ENCODE results near the gene MYRIP.
"Not testable (repeated sequence)": the region's sequence is repeated elsewhere in the genome, so short reads cannot be mapped to it uniquely, and the experiment has no call there.

Gene MYRIP

GRCh38 chr3:40078590-40078989 is 269.2 kb downstream of the MYRIP start:
- H3K9ac ChIP-seq: no peak overlapping the region
- no peaks in the 10 kb centered on the region for H3K27me3 ChIP-seq
- TF ChIP-seq Cebpa-rat (IDR thresholded peaks at IDR 0.05): no peak
- H4K20me1 ChIP-seq: no peaks in the 10 kb centered on the region
- H3K27ac ChIP-seq: no peak overlapping the region
- no peaks in the 10 kb centered on the region for H3K4me1 ChIP-seq
- no peaks in the 10 kb centered on the region for H3K36me3 ChIP-seq
- H3K4me2 ChIP-seq: no peak overlapping the region
- H3K9me3 ChIP-seq (replicated peaks in 1 of 11): peaks cover 6 to 17% (median 11%) of the 10 kb centered on the region in 11 experiments; a peak in 12 of 22 replicates
- H3K4me3 ChIP-seq: no peak overlapping the region

GRCh38 chr3:40079203-40079846 is 269.9 kb downstream of the MYRIP start:
- Histone ChIP-seq H3K27ac (no peak overlapping the region), H3K9ac (no peak overlapping the region), H3K4me2 (no peak overlapping the region), H3K36me3 (no peaks in the 10 kb centered on the region), H3K9me3 (replicated peaks in 1 of 11) (peaks cover 6 to 17% (median 11%) of the 10 kb centered on the region in 11 experiments; a peak in 12 of 22 replicates), H4K20me1 (no peaks in the 10 kb centered on the region), H3K4me3 (no peak overlapping the region), H3K27me3 (no peaks in the 10 kb centered on the region), H3K4me1 (no peaks in the 10 kb centered on the region)
- no peak for TF ChIP-seq Cebpa-rat (IDR thresholded peaks at IDR 0.05)

GRCh38 chr3:40079847-40080240 is 270.4 kb downstream of the MYRIP start:
- no peak for TF ChIP-seq Cebpa-rat (IDR thresholded peaks at IDR 0.05)
- peaks cover 6 to 17% (median 11%) of the 10 kb centered on the region in 11 experiments; a peak in 12 of 22 replicates for H3K9me3 ChIP-seq (replicated peaks in 1 of 11)
- H3K9ac ChIP-seq: no peak overlapping the region
- H3K4me1 ChIP-seq: no peaks in the 10 kb centered on the region
- H3K36me3 ChIP-seq: no peaks in the 10 kb centered on the region
- no peaks in the 10 kb centered on the region for H4K20me1 ChIP-seq
- H3K4me3 ChIP-seq: no peak overlapping the region
- H3K27me3 ChIP-seq: no peaks in the 10 kb centered on the region
- no peak overlapping the region for H3K4me2 ChIP-seq
- H3K27ac ChIP-seq: no peak overlapping the region

GRCh38 chr3:40083066-40083465 is 273.7 kb downstream of the MYRIP start:
- peaks cover 2 to 12% (median 6%) of the 10 kb centered on the region in 11 experiments; a peak in 12 of 22 replicates for H3K9me3 ChIP-seq (replicated peaks in 1 of 11)
- H4K20me1 ChIP-seq: no peaks in the 10 kb centered on the region
- no peaks in the 10 kb centered on the region for H3K36me3 ChIP-seq
- H3K4me1 ChIP-seq: no peaks in the 10 kb centered on the region
- no peak overlapping the region for H3K9ac ChIP-seq
- H3K27ac ChIP-seq: no peak overlapping the region
- H3K27me3 ChIP-seq: no peaks in the 10 kb centered on the region
- no peak overlapping the region for H3K4me2 ChIP-seq
- no peak for TF ChIP-seq Cebpa-rat (IDR thresholded peaks at IDR 0.05)
- H3K4me3 ChIP-seq: no peak overlapping the region

GRCh38 chr3:40084424-40084823 is 275.0 kb downstream of the MYRIP start:
- peaks cover 0 to 12% (median 0%) of the 10 kb centered on the region in 11 experiments; a peak in 4 of 22 replicates for H3K9me3 ChIP-seq (replicated peaks in 1 of 11)
- not testable (repeated sequence) for H3K27ac ChIP-seq, H4K20me1 ChIP-seq, H3K4me3 ChIP-seq, H3K36me3 ChIP-seq, H3K4me2 ChIP-seq, H3K27me3 ChIP-seq, H3K9ac ChIP-seq, H3K4me1 ChIP-seq

DNA sequence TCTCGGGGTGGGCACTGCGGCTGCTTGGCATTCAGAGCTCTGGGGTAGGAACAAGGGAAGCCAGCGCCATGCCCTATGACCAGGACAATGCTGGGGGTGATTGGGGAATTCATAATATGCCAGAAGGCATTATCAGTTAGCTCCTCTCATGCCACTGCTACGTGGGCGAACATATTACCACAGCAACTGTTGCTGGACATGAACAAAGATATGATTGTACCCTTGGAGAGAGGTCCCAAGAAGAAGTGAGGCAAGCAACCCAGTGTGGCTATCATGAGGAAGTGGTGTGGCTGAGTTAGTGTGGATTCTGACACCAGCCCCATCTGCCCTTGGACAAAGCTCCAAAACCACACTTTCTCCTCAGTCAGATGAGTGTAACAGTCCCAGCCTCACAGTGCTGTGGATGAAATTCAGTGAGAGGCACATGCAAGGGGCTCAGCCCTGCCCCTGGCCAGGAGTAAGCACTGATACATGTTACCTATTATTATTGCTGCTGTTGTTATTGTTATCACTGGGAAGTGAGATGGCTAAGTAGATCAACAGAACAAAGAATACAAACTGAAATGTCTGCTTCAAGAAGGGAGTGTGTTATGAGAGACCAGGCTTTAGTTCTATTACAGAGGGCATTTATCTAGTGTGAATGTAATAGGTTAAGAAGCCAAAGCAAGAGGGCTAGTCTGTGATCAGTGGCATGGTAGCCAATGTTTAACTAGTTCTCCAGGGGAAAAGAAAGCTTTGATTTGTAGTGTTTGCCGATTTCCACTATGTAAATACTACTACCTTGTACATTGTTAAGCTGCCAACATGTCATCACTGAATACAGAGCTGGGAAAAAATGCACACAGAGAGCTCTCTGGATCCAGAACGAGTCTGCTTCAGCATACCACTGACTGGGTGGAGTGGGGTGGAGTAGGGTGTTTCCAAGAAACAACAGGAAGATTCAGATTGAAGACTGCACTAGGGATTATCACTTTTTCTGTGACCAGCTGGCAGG is 277.8 kb downstream of the MYRIP start:
- no peak overlapping the region for H3K9ac ChIP-seq
- H3K4me2 ChIP-seq: no peak overlapping the region
- no peak for TF ChIP-seq Cebpa-rat (IDR thresholded peaks at IDR 0.05)
- no peak overlapping the region for H3K4me3 ChIP-seq
- no peak overlapping the region for H3K27ac ChIP-seq
- no peaks in the 10 kb centered on the region for H3K4me1 ChIP-seq
- no peaks in the 10 kb centered on the region for H3K27me3 ChIP-seq
- H3K36me3 ChIP-seq: no peaks in the 10 kb centered on the region
- H4K20me1 ChIP-seq: no peaks in the 10 kb centered on the region
- H3K9me3 ChIP-seq (replicated peaks in 1 of 11): no peaks in the 10 kb centered on the region

DNA sequence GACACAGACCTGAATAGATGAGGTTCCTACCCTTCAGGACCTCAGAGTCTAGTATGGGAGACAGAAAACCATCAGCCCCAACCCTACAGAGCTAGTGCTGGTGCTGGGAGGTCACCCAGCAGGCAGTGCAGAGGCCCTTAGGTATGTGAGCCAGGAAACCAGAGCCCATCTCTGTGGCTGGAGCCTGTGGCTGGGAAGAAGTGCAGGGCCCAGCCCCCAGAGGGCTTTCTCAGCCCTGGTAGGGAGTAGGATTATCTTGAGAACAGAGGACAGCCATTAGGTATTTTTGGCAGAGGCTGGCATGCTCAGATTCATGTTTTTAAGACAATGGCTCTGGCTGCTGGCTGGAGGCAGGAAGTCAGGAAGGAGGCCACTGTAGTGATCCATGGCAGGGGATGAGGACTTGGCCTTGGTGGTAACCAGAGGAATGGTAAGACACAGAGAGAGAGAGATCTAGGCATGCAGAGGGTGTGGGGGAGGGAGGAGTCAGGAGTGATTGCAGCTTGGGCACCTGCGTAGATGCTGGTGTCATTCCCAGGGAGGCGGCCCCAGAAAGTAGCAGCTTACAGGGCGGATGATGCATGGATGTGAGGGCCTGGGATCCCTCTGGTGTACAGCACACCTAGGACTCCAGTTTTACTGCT is 279.2 kb downstream of the MYRIP start:
- Histone ChIP-seq H3K4me1 (no peaks in the 10 kb centered on the region), H3K27ac (no peak overlapping the region), H3K9ac (no peak overlapping the region), H3K36me3 (no peaks in the 10 kb centered on the region), H3K27me3 (no peaks in the 10 kb centered on the region), H3K9me3 (replicated peaks in 1 of 11) (no peaks in the 10 kb centered on the region), H3K4me3 (no peak overlapping the region), H3K4me2 (no peak overlapping the region), H4K20me1 (no peaks in the 10 kb centered on the region)
- TF ChIP-seq Cebpa-rat (IDR thresholded peaks at IDR 0.05): no peak

- Histone ChIP-seq H4K20me1 (no peaks in the 10 kb centered on the region), H3K36me3 (no peaks in the 10 kb centered on the region), H3K9ac (no peak overlapping the region), H3K4me2 (no peak overlapping the region), H3K4me3 (no peak overlapping the region), H3K9me3 (replicated peaks in 1 of 11) (peaks cover 0 to 10% (median 4%) of the 10 kb centered on the region in 11 experiments; a peak in 6 of 22 replicates), H3K27me3 (no peaks in the 10 kb centered on the region), H3K4me1 (no peaks in the 10 kb centered on the region), H3K27ac (no peak overlapping the region)
- TF ChIP-seq Cebpa-rat (IDR thresholded peaks at IDR 0.05): no peak
Observed at GRCh38 chr3:40096661-40097111, 287.3 kb downstream of the MYRIP start.
